GM08714 (cell line): ENCODE data around the gene TRIO.
"Not testable (repeated sequence)": the region's sequence is repeated elsewhere in the genome, so short reads cannot be mapped to it uniquely, and the experiment has no call there.

Source experiments
- H3K4me3 ChIP-seq: fragments of 200-500 bp; sonication (Bioruptor generic); 2 replicates; pipeline ENCODE4 v1.5.1; 2014; ENCODE audit warnings: mild to moderate bottlenecking, low read length, inconsistent platforms
- ZNF274 ChIP-seq: IDR thresholded peaks from 2 replicates; pipeline ENCODE4 v1.6.1; 2012; ENCODE audit warnings: mild to moderate bottlenecking, low read depth, low read length

Gene TRIO

GRCh38 chr5:14370386-14370785 lies 227.2 kb downstream of the TRIO start:
- no peak for TF ChIP-seq ZNF274
- H3K4me3 ChIP-seq, result no peak overlapping the region

- no peak for TF ChIP-seq ZNF274
- H3K4me3 ChIP-seq, result no peak overlapping the region
Observed at GRCh38 chr5:14373685-14374084, 230.5 kb downstream of the TRIO start.

- H3K4me3 ChIP-seq, result no peak overlapping the region
- no peak for TF ChIP-seq ZNF274
Observed at GRCh38 chr5:14374100-14374499, 231.0 kb downstream of the TRIO start.

GRCh38 chr5:14376789-14377188 lies 233.6 kb downstream of the TRIO start:
- no peak overlapping the region for H3K4me3 ChIP-seq
- no peak for TF ChIP-seq ZNF274

GRCh38 chr5:14379739-14380497 lies 236.8 kb downstream of the TRIO start:
- H3K4me3 ChIP-seq, result no peak overlapping the region
- no peak for TF ChIP-seq ZNF274

GRCh38 chr5:14380712-14381111 lies 237.6 kb downstream of the TRIO start:
- no peak overlapping the region for H3K4me3 ChIP-seq
- no peak for TF ChIP-seq ZNF274

- no peak overlapping the region for H3K4me3 ChIP-seq
- no peak for TF ChIP-seq ZNF274
Observed at GRCh38 chr5:14382640-14383039, 239.5 kb downstream of the TRIO start.

GRCh38 chr5:14383923-14384322 lies 240.8 kb downstream of the TRIO start:
- no peak for TF ChIP-seq ZNF274
- no peak overlapping the region for H3K4me3 ChIP-seq

GRCh38 chr5:14385019-14385418 lies 241.9 kb downstream of the TRIO start:
- TF ChIP-seq ZNF274, result no peak
- no peak overlapping the region for H3K4me3 ChIP-seq

- no peak for TF ChIP-seq ZNF274
- no peak overlapping the region for H3K4me3 ChIP-seq
Observed at GRCh38 chr5:14386884-14387624, 243.9 kb downstream of the TRIO start.

- TF ChIP-seq ZNF274, result no peak
Observed at GRCh38 chr5:14388741-14389140, 245.6 kb downstream of the TRIO start.

GRCh38 chr5:14392552-14392951 lies 249.4 kb downstream of the TRIO start:
- H3K4me3 ChIP-seq, result not testable (repeated sequence)

More at GRCh38 chr5:14388741-14389140, 245.6 kb downstream of the TRIO start:
- no peak overlapping the region for H3K4me3 ChIP-seq

- no peak for TF ChIP-seq ZNF274
- no peak overlapping the region for H3K4me3 ChIP-seq
Observed at GRCh38 chr5:14394365-14394764, 251.2 kb downstream of the TRIO start.

- TF ChIP-seq ZNF274, result no peak
Observed at GRCh38 chr5:14395411-14395810, 252.3 kb downstream of the TRIO start.

GRCh38 chr5:14396066-14396465 lies 252.9 kb downstream of the TRIO start:
- H3K4me3 ChIP-seq, result no peak overlapping the region
- no peak for TF ChIP-seq ZNF274

More at GRCh38 chr5:14395411-14395810, 252.3 kb downstream of the TRIO start:
- no peak overlapping the region for H3K4me3 ChIP-seq
